ENCODE measurements around the gene TNNI2.

Gene TNNI2

GRCh38 chr11:1889941-1890855 lies 51.4 kb downstream of the TNNI2 start:
- DNase-seq, result peak; percentile 76

All from hematopoietic multipotent progenitor cell treated with erythropoietin and hydrocortisone succinate and interleukin-3 and kit ligand, for 4 days (in vitro differentiated cells).